HG03575 (cell line): Measurements from ENCODE around the gene DYNLL1.
"Not testable (repeated sequence)": the region's sequence is repeated elsewhere in the genome, so short reads cannot be mapped to it uniquely, and the experiment has no call there.

ENCODE experiments used
- ATAC-seq: cut with Tn5 transposase; IDR thresholded peaks from one replicate; pipeline ENCODE4 v1.9.1; 2021; ENCODE audit not compliant: unreplicated experiment, insufficient number of reproducible peaks, low FRiP score; ENCODE audit errors: extremely low read depth

Gene DYNLL1

GRCh38 chr12:120495731-120496412, at the start of gene DYNLL1:
TSS of gene DYNLL1 (plus strand) at chr12:120496113. CDS start at chr12:120496422, 309 bp downstream.
- ATAC-seq = peak; percentile 63

- not testable (repeated sequence) for ATAC-seq
Observed at GRCh38 chr12:120446844-120447178, 49.1 kb upstream of the DYNLL1 start.

GRCh38 chr12:120447992-120448391, 47.9 kb upstream of the DYNLL1 start:
- ATAC-seq = no peak

- not testable (repeated sequence) for ATAC-seq
Observed at GRCh38 chr12:120452524-120452923, 43.4 kb upstream of the DYNLL1 start.

- no peak for ATAC-seq
Observed at GRCh38 chr12:120453060-120453750, 42.7 kb upstream of the DYNLL1 start.

GRCh38 chr12:120453977-120454376, 41.9 kb upstream of the DYNLL1 start:
- no peak for ATAC-seq

GRCh38 chr12:120455302-120455701, 40.6 kb upstream of the DYNLL1 start:
- no peak for ATAC-seq

GRCh38 chr12:120457133-120457532, 38.8 kb upstream of the DYNLL1 start:
- no peak for ATAC-seq

- ATAC-seq = no peak
Observed at GRCh38 chr12:120460157-120460556, 35.8 kb upstream of the DYNLL1 start.

GRCh38 chr12:120462099-120462640, 33.7 kb upstream of the DYNLL1 start:
- ATAC-seq = no peak

- no peak for ATAC-seq
Observed at GRCh38 chr12:120463712-120464111, 32.2 kb upstream of the DYNLL1 start.

- ATAC-seq = no peak
Observed at GRCh38 chr12:120465756-120466155, 30.2 kb upstream of the DYNLL1 start.

- ATAC-seq = no peak
Observed at GRCh38 chr12:120466560-120467315, 29.2 kb upstream of the DYNLL1 start.

GRCh38 chr12:120467439-120467838, 28.5 kb upstream of the DYNLL1 start:
- ATAC-seq = no peak

- no peak for ATAC-seq
Observed at GRCh38 chr12:120468325-120468820, 27.5 kb upstream of the DYNLL1 start.

- no peak for ATAC-seq
Observed at GRCh38 chr12:120468821-120469449, 27.0 kb upstream of the DYNLL1 start.

GRCh38 chr12:120469450-120470149, 26.3 kb upstream of the DYNLL1 start, which contains the start of gene SRSF9:
TSS of gene SRSF9 (minus strand) at chr12:120469748. CDS start at chr12:120469609, 139 bp downstream.
- ATAC-seq = peak; percentile 53

- no peak for ATAC-seq
Observed at GRCh38 chr12:120470150-120470784, 25.6 kb upstream of the DYNLL1 start.
